ENCODE measurements around the gene GNG12.

The GNG12 gene

GRCh38 chr1:67815303-67816094, 17.8 kb downstream of the GNG12 start:
- no peak for TF ChIP-seq CTCF (IDR thresholded peaks at IDR 0.05; ENCODE audit: control extremely low read depth, extremely low read depth, low read depth, missing control alignments)
- ChIA-PET CTCF (interaction anchor here (1.0 to 6.8 kb wide), 2 partner anchors 9 to 49 kb away, joined by 3 to 41 read pairs; no protein-coding TSS in a partner anchor), POLR2A (no interaction called here)
- DNase-seq (ENCODE audit: extremely low spot score), result no peak

- no peak for DNase-seq (ENCODE audit: extremely low spot score)
- TF ChIP-seq CTCF (IDR thresholded peaks at IDR 0.05; ENCODE audit: control extremely low read depth, extremely low read depth, low read depth, missing control alignments), result no peak
- POLR2A ChIA-PET, result no interaction called here
- CTCF ChIA-PET, result interaction anchor here (0.9 to 6.8 kb wide), 4 partner anchors 8 to 47 kb away, joined by 3 to 41 read pairs (median 3); no protein-coding TSS in a partner anchor
These were observed 19.0 kb downstream of the GNG12 start for GRCh38 chr1:67814121-67814772.

- TF ChIP-seq CTCF (IDR thresholded peaks at IDR 0.05; ENCODE audit: control extremely low read depth, extremely low read depth, low read depth, missing control alignments), result no peak
- CTCF ChIA-PET, result interaction anchor here (0.8 to 6.8 kb wide), 12 partner anchors 8 to 78 kb away, joined by 3 to 41 read pairs (median 4); no protein-coding TSS in a partner anchor
- DNase-seq (ENCODE audit: extremely low spot score), result no peak
- POLR2A ChIA-PET, result no interaction called here
These were observed 21.0 kb downstream of the GNG12 start for GRCh38 chr1:67812226-67812625.

GRCh38 chr1:67811781-67812180, 21.5 kb downstream of the GNG12 start:
- DNase-seq (ENCODE audit: extremely low spot score), result no peak
- TF ChIP-seq CTCF (IDR thresholded peaks at IDR 0.05; ENCODE audit: control extremely low read depth, extremely low read depth, low read depth, missing control alignments), result no peak
- ChIA-PET CTCF (interaction anchor here (0.8 to 6.8 kb wide), 12 partner anchors 8 to 79 kb away, joined by 3 to 41 read pairs (median 4); no protein-coding TSS in a partner anchor), POLR2A (no interaction called here)

- no peak for TF ChIP-seq CTCF (IDR thresholded peaks at IDR 0.05; ENCODE audit: control extremely low read depth, extremely low read depth, low read depth, missing control alignments)
- CTCF ChIA-PET, result interaction anchor here (1.4 kb wide), 1 partner anchor 27 kb away, joined by 3 read pairs; no protein-coding TSS in a partner anchor
- POLR2A ChIA-PET, result no interaction called here
- DNase-seq (ENCODE audit: extremely low spot score), result no peak
These were observed 23.4 kb downstream of the GNG12 start for GRCh38 chr1:67809887-67810286.

GRCh38 chr1:67807282-67807681, 26.0 kb downstream of the GNG12 start:
- no peak for TF ChIP-seq CTCF (IDR thresholded peaks at IDR 0.05; ENCODE audit: control extremely low read depth, extremely low read depth, low read depth, missing control alignments)
- ChIA-PET CTCF (interaction anchor here (0.7 to 1.5 kb wide), 2 partner anchors 9 to 15 kb away, joined by 3 read pairs; no protein-coding TSS in a partner anchor), POLR2A (no interaction called here)
- DNase-seq (ENCODE audit: extremely low spot score), result no peak
